RKO (cell line): ENCODE data around the gene ARHGEF17.

Experiments used
- DNase-seq: peaks from one replicate; pipeline ENCODE4 v3.0.0-alpha.2; 2016; ENCODE audit warnings: low spot score

ARHGEF17 gene

GRCh38 chr11:73358071-73358470 lies 50.0 kb downstream of the ARHGEF17 start:
- DNase-seq = no peak

- no peak for DNase-seq
Observed at GRCh38 chr11:73359341-73359740, 51.3 kb downstream of the ARHGEF17 start.

- DNase-seq = peak; percentile 51
Observed at GRCh38 chr11:73359930-73360742, 52.1 kb downstream of the ARHGEF17 start.

- DNase-seq = no peak
Observed at GRCh38 chr11:73360743-73361369, 52.8 kb downstream of the ARHGEF17 start.

- DNase-seq = no peak
Observed at GRCh38 chr11:73361953-73362776, 54.1 kb downstream of the ARHGEF17 start.

- DNase-seq = no peak
Observed at GRCh38 chr11:73363147-73363546, 55.1 kb downstream of the ARHGEF17 start.

GRCh38 chr11:73365352-73366264 lies 57.5 kb downstream of the ARHGEF17 start:
- no peak for DNase-seq

GRCh38 chr11:73366265-73366610 lies 58.2 kb downstream of the ARHGEF17 start:
- DNase-seq = no peak

- DNase-seq = no peak
Observed at GRCh38 chr11:73366953-73367352, 58.9 kb downstream of the ARHGEF17 start.

- DNase-seq = no peak
Observed at GRCh38 chr11:73367482-73368024, 59.5 kb downstream of the ARHGEF17 start.

GRCh38 chr11:73372375-73372993 lies 64.4 kb downstream of the ARHGEF17 start:
- DNase-seq = peak; percentile 39

GRCh38 chr11:73374151-73374550 lies 66.1 kb downstream of the ARHGEF17 start:
- DNase-seq = no peak

GRCh38 chr11:73375830-73376159 lies 67.7 kb downstream of the ARHGEF17 start:
- no peak for DNase-seq

- peak; percentile 92 for DNase-seq
Observed at GRCh38 chr11:73376160-73376802, 68.2 kb downstream of the ARHGEF17 start, which contains the start of gene RELT. Gene RELT, plus strand, starts transcription at chr11:73376399. Its CDS starts 12,738 bp downstream, at chr11:73389137.

- DNase-seq = peak; percentile 90
Observed at GRCh38 chr11:73376803-73377629, 68.9 kb downstream of the ARHGEF17 start.

GRCh38 chr11:73379189-73379880 lies 71.3 kb downstream of the ARHGEF17 start:
- DNase-seq = no peak

- DNase-seq = no peak
Observed at GRCh38 chr11:73380331-73380730, 72.3 kb downstream of the ARHGEF17 start.

- DNase-seq = no peak
Observed at GRCh38 chr11:73380897-73381410, 72.9 kb downstream of the ARHGEF17 start.

- DNase-seq = no peak
Observed at GRCh38 chr11:73381589-73381988, 73.5 kb downstream of the ARHGEF17 start.
